GM18907 (cell line): Measurements from ENCODE around the gene CLCNKA.
"Not testable (repeated sequence)": the region's sequence is repeated elsewhere in the genome, so short reads cannot be mapped to it uniquely, and the experiment has no call there.

ENCODE experiments used
- ATAC-seq: cut with Tn5 transposase; IDR thresholded peaks from one replicate; pipeline ENCODE4 v1.9.1; 2021; ENCODE audit warnings: mild to moderate bottlenecking, moderate library complexity; ENCODE audit not compliant: unreplicated experiment

The CLCNKA gene

DNA sequence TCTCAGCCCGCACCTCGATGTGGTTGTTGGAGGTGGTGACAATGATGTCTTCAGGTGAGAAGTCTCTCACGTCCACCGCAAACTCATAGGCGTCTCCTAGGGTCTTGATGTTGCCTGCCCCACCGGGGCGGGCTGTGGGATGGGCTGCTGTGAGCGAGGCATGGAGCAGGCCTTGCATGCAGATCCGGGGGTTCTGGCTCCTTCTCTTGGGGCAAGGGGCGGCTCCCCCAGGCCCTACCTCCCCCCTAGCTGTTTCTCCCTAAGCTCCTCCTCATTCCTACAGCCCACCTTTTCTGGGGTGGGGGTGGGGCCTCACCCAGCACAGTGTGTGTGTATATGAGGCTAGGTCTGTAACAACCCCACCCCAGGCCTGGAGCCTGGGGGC lies 4.8 kb upstream of the CLCNKA start:
- ATAC-seq: no peak

DNA sequence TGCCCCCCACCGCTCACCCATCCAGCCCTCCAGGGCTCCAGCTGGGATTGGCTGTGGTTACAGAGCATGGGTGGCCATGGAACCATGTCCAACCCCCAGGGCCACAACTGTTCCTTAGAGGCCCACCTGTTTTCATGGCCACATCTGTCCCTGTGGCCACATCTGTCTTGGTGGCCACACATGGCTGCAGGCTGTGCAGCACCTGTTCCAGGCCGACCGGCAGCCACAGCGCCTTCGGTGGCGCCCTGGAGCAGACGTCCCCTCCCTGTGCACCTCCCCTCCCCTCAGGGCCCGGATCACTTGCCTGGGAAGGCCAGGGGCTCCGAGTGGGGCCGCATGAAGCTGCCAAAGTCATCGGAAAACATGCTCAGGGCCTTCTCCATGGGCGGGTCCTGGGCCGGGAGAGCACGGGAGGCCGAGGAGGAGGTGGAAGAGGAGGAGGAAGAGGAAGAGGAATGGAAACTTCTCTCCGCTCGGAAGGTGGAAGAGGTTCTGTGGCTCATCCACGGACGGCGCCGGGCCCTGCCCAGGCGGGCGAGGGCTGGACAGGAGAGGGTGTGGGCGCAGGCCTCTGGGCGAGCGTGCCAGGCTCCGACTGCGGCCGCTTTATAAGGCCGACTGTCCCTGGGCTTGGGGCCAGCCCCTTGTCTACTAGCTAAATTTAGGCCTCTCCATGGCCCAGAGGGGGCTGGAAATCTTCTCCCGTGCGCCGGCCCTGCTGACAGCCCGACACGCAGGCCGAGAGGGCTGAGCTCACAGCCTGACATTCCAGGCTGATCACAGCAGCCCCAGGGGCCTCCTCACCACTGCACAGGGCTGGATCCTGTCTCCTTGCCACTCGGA lies 4.2 kb upstream of the CLCNKA start, which contains the start of gene HSPB7:
HSPB7 (minus strand) TSS at position 583 of the 843 bp plus-strand sequence; CDS start at position 503, 80 bp downstream.
- ATAC-seq: no peak

DNA sequence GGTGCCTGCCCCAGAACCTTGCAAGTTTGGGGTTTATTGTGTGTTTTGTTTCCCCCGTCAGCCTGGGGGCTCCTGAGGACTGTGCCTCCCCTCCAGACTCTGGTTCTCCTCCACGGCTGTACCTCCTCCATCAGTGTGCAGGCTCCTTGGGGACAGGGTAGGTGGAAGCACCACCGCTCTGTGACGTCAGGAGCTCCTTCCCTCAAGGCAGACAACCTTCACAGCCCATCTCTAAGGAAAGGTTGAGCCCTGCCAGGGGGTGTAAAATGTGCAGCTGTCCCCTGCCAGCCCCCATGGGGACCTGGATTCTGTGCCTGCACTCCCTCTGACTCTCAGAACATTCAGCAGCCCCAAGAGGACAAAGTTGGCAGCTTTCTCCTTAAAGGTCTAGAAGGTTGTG lies 3.5 kb upstream of the CLCNKA start:
- no peak for ATAC-seq

DNA sequence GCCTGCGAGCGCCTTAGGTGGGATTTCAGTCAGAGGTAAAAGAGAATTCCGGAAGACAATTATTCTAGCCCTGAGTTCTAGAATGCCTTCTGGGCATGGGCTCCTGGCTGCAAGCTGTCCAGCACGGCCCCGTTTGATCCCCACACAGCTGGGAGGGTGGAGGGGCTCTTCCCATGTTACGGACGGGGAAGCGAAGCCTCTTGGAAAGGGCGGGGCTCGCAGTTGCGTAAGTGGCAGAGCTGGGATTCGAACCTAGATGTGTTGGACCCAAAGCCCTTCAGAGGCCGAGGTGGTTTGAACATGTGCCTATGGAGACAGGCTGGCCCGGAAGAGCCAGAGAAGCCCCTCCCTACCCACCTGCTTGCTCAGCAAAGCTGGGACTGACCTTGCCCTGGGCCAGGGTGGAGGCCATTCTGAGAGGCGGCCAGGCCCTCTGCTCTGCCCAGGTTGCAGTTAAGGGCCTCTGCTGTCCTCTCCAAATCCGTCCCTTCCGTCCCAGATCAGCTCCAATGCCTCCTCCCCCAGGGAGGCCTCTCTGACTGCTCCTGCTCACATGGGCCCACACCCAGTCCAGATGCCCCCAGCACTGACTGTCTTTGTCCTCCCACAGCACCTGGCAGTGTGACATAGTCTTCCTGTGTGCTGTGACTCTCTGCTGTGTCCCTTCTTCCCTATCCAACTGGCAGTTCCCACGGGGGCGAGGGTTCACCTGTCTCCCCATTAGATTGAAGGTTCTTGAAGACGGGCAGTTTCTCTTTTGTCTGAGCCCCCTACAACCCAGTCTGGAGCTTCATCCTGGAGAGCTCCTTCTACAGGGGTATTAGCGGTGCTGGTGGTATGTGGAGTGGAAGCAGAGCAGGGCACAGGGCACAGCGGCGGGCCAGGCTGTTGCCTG lies 2.8 kb upstream of the CLCNKA start:
- no peak for ATAC-seq

DNA sequence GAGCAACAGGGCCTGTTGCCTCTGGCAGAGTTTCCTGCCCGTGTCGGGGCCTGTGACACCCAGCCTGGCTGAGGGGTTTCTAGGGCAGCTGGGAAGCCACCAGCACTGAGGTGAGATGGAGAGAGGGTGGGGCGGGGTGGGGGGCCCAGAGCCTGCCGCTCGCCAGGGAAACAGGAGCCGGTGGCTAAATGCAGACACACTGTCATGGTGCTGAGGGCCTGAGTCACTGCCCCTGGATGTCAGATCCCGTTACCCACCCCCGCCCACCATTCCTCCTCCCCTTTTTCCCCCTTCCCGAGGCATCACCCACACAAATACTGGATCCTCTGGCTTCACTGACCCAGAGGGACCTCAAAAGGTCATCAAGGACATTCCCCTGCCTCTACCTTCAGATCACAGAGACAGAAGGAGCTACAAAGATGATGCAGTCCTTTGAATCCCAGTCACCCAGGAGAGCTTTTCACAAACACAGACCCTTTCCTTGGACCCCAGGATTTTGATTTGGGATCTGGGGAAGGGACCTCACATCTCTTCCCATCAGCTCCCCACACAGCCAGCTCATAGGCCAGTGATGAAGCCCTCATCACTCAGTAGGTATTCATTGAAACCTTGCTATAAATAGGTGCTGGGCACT lies 2.1 kb upstream of the CLCNKA start:
- ATAC-seq: no peak

DNA sequence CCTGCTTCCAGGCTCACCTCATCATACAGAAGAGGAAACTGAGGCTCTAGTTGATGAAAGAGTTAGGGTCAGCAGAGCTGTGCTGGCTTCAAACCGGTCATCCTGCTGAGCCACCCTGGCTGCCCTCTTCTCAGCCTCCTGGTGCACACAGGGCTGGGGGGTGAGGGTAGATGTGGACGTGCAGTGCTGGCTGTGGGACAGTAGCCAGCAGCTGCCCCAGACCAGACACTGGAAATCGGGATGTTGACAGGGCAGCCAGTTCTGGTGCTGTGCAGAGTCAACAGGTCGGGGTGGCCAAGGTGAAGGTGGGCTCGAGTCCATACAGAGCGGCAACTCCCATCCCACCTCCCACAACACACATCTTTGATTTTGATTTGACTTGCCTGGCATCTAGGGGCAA lies 1.5 kb upstream of the CLCNKA start:
- ATAC-seq: no peak

DNA sequence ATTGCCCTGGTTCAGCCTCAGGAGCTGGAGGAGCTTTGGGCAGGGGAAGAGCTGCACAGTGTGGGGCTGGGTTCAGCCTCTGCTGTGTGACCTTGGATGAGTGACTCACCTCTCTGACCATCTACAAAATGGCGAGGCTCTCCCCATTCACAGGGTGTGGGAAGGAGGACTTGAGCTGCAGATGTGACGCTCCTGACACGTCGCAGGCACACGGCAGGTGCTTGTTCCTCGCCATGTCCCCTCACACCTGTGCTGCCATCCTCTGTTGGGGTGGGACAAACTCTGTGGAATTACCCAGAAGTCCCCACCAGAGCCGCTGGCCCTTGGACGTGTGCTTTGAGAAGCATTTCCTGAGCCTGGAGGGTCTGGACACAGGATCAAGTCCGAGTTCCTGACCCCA lies 958 bp upstream of the CLCNKA start:
- not testable (repeated sequence) for ATAC-seq

DNA sequence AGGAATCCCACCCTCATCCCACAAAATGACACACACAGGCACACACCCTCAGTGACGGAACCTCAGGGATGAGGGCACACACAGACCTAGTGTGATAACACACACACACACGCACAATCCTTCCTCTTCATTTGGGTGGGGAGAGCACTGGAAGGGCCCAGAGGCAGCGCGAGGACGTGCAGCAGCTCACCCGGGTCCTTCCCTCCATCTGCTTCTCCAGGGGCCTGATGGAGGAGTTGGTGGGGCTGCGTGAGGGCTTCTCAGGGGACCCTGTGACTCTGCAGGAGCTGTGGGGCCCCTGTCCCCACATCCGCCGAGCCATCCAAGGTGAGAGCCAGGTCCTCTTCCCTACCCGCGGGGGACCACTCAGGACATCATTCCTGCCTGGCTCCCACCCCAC lies 557 bp downstream of the CLCNKA start:
- ATAC-seq: no peak

DNA sequence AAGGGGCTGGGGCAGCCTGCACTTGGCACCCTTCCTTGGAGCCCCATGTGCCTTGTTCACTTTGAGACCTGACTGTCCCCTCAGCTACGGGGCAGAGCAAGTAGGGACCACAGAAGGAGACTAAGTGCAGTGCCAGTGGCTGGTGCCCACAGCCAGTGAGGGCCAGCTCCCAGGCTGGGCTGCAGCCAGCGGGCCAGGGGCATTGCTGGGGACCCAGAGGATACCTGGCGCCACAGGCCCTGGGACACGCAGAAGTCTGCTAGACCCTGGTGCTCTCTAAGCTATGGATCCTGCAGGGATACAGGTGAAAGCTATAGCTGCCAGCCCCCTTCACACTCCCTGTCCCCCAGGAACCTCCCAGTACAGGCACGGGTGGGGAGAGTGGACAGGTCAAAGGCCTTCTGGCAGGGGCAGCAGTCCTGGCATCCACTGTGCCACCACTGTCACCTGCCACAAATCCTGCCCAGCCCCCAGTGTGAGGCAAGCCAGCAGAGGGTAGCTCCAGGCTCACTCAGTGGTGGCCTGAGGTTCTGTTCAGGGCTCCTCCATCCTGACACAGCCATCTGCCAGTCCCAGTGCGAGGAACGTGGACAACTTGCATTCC lies 1.3 kb downstream of the CLCNKA start:
- ATAC-seq: no peak

DNA sequence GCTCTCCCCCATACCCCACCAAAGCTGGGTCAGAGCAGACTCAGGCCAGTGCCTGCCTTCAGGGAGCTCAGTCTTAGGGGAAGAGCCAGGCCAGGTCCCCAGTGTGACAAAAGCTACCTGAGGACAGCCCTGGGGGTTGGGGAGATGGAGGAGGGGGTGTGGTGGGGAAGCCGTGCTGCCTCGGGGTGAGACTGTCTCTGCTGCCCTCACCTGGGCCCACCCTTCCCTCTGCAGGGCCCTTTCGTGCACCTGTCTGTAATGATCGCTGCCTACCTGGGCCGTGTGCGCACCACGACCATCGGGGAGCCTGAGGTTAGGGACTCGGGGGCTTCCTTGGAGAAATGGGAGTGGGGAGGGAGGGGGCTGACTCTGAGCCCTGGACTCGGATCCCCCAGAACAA lies 4.5 kb downstream of the CLCNKA start:
- not testable (repeated sequence) for ATAC-seq

DNA sequence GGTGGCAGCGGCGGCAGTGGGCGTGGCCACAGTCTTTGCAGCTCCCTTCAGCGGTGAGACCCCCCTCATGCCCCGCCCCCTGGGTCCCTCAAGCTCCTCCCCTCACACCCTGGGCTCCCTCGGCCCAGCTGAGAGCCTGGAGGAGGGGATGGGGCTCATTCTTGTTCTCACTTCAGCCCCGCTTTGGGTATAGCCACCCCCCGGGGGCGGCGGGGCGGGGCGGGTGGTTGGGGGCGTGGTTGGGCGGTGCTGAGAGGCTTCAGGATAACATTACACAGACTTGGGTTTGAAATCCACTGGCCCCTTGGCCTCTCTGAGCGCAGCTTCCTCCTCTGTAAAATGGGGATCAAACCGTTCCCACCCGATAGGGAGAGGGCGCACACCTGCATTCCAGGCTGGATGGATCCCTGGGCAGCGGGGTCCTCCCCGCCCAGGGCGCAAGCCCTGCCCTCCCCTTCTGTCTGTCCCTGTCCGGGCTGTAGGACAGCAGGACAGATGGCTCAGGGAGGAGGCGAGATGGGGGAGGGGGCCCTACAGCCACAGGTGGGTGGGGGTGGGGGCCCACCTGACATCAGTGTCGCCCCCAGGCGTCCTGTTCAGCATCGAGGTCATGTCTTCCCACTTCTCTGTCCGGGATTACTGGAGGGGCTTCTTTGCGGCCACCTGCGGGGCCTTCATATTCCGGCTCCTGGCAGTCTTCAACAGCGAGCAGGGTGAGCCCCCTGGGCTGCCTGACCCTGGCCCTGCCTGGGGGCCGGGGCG lies 5.1 kb downstream of the CLCNKA start:
- ATAC-seq: no peak

DNA sequence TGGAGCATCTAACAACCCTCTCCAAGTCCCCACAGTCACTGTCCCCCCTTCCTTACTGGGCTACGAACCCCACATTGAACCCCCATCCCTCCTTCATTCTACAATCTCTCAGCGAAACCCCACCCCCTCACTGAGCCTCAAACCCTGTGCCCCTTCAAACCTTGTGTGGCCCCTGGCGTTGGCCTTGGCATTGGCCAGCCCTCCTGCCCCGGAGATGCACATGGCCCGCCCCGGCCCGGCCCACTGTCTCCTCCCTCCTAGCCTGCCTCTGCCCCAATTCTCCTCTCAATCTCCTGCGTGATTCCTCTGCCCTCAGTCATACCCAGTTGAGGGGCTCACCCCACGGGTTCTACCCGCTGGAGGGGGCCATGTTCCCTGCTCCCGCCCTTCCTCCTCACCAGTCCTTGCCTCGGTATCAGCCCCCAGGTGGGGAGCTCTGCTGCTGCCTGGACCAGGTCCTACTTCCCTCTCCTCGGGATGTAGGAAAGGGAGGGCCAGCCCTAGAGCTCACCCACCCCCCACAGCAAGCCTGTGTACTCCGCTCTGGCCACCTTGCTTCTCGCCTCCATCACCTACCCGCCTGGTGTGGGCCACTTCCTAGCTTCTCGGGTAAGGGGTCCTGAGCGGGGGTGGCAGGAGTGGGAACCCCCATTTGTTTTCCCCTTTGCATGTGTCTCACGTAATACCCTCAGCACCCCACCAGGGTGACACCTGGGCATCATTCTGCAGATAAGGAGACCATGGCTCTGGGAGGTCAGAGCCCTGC lies 6.6 kb downstream of the CLCNKA start:
- no peak for ATAC-seq

DNA sequence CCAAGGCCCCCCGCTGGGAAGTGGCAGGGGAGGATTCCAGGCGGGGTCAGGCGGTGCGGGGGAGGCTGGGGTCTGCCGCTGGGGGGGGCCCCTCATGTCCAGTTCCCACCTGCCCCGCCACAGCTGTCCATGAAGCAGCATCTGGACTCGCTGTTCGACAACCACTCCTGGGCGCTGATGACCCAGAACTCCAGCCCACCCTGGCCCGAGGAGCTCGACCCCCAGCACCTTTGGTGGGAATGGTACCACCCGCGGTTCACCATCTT lies 7.1 kb downstream of the CLCNKA start:
- ATAC-seq: not testable (repeated sequence)

DNA sequence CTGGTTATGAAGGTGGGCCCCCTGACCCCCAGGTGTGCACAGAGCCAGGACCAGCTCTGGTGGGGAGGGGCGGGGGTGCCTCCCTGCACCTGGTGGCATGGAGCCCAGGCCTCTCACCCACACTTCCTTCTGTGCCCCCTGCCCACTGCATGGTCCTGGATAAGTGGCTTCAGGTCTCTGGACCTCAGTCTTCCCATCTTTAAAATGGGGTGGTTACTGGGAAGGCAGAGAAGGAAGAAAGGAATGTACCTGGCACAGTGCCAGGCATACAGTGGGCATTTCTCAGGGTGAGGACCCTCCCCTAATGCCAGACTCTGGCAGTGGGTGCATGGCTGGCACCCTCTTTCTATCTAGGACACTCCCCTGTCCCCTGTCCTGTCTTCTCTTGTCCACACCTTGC lies 7.5 kb downstream of the CLCNKA start:
- ATAC-seq: no peak

DNA sequence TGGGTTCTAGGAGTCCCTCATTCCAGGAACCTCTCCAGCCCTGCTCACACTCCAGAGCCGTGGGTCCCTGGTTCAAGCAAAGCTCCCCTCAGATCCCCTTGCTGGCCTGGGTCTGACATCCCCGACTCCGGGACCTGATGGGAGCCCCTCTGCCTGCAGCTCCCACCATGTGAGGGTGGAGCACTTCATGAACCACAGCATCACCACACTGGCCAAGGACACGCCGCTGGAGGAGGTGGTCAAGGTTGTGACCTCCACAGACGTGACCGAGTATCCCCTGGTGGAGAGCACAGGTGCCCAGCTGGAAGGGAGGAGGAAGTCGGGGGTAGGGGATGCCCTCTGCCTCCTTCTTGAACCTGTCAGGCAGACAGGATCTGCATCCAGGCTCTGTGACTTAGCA lies 9.7 kb downstream of the CLCNKA start:
- ATAC-seq: no peak

DNA sequence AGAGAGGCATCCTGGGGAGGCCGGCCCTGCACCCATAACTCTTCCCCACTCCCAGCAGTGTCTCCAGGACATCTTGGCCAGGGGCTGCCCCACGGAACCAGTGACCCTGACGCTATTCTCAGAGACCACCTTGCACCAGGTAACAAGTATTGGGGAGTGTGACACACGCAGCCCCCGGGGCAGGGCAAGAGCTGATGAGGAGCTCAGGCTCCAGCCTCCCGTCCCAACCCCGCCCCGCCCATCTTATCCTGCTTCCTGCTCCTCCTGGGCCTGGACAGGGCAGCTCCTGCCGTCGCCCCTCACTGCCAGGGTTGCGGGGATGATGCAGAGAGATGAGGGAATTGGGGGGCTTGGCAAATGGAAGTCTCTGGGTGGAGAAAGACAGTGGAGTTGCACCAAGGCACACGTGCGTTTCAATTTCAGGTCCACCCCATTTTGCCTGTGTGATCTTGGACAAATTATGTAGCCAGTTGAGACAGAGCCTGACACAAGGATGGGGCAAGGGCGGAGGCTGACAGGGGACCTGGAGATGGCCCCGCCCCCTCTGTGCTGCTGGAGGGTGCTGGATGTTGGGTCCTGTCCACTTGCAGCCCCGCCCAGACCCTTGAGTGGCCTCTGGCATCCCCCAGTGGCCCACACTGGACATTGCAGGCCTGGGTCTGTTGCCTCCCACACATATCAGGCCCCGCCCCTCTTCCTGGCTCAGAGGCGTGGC lies 10.7 kb downstream of the CLCNKA start:
- ATAC-seq: no peak

DNA sequence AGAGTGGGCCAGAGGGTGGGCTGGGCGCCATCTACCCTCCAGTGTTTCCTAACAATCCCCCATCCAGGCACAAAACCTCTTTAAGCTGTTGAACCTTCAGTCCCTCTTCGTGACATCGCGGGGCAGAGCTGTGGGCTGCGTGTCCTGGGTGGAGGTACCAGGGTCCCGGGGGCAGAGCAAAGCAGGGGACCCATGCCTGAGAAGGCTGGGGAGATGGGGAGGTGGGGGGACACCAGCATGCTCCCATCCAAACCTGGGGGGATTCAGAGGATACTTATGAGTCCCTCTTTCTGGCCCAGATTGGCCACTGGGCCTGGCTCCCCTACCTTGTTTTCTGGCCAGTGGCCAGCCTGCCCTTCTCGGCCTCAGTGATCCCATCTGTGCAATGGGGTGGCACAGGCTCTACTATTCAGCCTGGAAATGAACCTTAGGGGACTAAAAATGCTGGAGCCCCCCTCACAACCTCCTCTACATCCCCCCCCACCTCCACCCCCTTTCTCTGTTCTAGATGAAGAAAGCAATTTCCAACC lies 11.3 kb downstream of the CLCNKA start:
- not testable (repeated sequence) for ATAC-seq

DNA sequence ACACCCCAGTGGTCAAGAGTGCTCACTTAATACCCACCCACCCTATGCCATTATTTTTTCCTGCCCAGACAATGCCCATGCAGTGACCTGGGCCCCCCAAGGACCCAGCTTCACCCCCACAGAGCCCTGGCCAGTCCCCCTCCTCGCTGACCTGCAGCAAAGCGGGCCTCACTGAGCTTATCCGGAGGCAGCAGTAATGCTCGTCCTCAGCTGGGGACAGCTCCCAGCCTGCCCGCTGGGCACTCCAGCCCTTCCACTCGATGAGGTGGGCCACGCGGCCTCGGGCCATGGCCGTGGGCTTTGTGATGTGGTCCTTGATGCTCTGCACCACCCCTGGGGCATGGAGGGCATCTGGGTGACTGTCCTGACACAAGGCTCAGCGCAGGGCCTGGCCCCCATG lies 14.6 kb downstream of the CLCNKA start:
- not testable (repeated sequence) for ATAC-seq

DNA sequence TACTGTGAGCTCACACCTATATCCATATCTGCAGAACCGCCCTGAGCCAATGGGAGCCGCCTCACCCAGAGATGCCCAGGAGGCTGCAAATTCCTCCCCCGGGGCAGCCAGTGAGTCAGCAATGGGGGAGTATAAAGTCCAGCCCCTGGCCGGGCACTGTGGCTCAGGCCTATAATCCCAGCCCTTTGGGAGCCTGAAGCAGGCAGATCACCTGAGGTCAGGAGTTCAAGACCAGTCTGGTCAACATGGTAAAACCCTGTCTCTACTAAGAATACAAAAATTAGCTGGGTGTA lies 16.7 kb downstream of the CLCNKA start:
- no peak for ATAC-seq
